ENCODE measurements around the gene FGD5.
A peak's percentile ranks its signal among the peaks of the same experiment; 100 is the strongest.

Gene FGD5

DNA sequence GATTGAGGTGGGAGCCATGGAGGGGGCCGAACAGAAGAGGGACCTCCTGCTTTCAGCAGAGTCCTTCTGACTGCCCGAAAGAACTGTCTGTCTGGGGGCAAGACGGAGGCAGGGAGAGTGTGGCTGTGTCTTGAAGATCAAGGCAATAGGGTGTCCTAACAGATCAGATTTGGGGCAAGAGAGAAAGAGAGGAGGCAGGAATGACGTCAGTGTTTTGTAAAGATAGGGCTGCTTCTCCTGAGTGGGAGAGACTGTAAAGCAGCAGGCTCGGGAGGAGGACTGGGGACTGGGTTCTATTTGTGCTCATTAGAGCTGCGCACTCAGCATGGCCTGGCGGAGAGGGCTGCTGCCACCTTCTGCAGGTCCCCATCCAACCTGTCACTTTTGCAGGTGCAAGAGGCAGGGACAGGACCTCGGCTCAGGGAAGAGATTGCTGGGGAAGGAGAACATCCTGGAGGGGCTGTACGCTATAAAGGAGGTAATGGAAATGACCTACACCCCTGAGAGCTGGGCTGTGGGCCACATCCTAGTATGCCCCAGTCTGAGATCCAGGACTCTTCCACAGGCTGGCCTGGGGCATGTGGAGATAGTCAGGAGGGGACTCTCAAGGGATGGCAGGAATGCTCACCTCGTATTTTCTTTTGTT, 29.0 kb upstream of the FGD5 start:
- DNase-seq: peak; percentile 23

DNA sequence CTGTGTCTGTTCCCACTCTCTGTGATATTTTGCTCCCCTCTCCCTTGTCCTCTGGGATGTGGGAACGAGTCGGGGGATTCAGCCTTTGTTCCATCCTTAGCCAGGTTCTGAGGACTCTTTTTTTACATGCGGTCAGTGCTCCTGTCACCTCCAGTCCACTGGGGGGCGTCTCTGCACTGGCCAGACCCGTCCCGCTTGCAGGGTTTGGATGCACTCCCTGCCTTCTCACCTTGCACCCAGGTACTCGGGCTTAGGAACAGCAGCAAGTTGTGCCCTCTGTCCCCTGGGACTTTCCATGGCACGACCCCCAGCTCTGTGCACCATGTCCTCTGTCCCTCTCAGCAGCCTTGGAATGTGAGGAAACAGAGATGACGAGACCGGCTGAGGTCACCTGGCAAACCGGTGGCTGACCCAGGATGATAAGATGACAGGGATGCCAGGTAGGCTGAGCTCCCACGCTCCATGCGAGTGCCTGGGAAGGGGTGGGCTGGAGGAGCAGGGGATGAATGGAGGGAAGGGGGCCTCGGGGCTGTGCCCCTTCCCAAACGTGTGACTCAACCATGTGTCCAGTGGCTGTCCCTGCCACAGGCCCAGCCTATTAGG, 27.3 kb upstream of the FGD5 start:
- DNase-seq: peak; percentile 79

DNA sequence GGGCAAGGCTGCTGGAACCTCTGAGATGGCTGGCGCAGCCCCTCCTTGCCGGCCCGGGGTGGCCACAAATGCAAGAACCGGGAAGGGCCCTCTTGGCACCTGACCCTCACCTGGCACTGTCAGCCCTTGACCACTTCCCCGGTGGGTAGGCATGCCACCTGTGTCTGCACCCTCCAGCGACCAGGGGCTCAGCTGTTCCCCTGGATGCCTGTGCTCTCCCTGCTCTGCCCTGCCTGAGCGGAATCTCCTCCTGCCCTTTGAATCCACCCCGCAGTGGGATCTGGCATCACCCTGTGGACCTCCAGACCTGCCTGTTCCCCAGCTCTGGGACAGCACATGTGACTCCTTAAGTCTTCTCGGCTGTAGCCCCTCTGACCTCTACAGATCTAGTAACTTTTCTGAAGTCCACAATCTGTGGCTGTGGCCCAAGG, 26.1 kb upstream of the FGD5 start:
- DNase-seq: peak; percentile 29

DNA sequence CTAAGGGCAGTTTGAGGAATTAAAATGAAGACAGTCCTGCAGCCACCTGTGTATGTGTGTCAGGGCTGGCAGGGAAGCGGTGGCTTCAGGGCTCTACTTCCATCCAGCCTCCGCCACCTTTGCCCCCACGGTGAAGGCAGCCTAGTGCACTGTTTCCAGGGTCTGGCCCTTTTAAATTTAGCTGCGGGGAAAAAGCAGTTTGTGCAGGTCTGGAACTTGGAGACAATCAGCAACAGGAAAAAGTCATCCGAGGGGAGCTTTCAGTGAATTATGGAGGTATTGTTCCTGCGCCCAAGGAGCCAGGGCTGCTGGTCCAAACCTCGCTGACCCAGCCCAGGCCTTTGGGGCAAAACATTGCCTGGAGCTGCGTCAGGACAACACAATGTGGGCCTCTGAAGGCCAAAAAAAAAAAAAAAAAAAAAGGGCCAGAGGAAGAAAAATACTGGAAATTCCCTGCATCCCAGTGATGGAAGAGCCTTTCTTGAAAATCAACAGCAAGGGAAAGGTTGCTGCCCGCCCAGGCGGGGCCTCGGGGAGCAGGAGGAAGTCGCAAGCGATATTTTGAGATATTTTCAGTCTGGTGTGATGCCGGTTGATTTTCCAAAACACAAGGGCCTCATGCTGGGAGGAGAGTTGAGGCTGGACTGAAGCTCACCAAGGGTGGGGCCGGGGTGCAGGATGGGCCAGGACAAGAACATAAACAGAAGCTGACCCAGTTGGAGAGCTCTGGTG, 25.5 kb upstream of the FGD5 start:
- peak; percentile 39 for DNase-seq

DNA sequence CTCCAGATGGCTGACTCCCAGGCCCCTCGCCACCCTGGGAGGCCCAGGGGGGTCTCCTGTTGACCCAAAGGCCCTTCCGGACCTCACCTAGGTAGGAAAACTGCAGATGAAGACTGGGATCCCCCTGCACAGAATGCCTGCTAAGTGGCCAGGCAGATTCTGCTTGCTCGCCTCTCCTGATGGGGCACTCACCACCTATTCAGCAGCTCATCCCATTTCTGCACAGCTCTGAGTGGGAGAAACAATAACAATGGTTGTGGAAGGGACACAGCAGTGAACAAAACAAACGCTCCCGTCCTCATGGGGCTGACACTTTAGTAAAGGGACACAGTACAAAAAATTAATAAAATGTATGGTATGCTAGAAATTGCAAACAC, 24.9 kb upstream of the FGD5 start:
- no peak for DNase-seq

DNA sequence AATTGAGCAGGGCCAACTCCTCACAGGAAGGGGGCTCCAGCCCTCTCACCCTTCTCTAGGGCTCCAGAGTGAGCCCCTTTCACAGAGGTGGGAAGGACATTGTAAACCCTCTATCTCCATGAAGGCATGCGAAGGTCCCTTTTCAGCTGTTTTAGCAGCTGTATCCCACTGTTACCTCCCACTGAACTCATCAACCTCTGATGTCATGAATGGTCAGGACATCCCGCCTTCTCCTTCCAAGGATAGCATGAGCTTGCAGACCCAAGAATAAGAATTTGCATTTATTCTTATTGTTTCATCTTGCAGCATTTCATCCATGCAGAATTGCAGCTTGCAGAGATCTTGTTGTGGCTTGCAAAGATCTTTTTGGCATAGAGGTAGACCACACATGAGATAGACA, 24.3 kb upstream of the FGD5 start:
- no peak for DNase-seq

DNA sequence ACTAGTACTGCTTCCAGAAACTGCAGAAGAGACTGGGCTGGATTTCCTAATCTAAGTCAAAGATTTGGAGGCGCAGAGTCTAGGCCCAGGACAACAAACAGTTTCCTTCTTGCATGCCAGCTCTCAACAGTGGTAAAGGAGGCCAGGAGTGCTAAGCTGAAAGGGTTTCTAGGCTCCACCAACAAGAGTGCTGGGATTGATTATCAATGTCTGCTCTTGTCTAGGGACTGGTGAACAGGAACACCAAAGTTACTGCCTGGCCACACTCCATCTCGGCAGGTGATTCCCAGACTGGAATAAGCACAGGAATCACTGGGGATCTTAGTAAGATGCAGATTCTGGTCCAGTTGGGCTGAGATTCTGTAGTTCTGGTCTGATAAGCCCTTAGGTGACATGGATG, 22.8 kb upstream of the FGD5 start:
- no peak for DNase-seq

DNA sequence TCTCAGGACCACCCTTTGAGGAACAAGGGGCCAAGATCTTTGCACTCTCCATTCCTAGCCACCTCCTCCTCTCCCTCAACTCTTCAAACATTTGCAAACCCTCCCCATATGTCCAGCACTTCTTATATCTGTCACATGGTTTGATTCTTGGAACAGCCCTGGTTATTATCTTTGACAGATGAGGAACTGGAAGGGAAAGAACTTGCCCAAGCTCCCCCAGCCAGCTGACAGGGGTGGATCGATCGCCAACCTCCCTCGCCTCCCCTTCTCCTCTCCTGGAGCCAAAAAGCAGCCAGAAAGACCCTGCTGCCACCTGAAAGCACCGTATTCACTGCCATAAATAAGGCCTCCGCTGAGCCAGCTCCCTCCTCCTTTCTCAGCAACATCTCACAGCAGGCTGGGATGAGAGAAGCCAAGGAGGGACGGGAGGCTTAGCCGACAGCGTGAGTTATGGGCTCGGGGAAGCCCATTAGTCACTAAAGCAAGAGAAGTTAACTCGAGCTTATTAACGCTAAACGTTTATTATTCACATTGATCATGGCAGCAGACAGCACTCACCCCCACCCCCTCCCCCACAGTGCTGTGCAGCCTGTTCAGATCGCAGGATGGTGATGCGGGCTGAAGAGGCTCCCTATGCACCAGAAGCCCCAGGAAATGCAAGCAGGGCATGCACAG, 22.2 kb upstream of the FGD5 start:
- peak; percentile 37 for DNase-seq

DNA sequence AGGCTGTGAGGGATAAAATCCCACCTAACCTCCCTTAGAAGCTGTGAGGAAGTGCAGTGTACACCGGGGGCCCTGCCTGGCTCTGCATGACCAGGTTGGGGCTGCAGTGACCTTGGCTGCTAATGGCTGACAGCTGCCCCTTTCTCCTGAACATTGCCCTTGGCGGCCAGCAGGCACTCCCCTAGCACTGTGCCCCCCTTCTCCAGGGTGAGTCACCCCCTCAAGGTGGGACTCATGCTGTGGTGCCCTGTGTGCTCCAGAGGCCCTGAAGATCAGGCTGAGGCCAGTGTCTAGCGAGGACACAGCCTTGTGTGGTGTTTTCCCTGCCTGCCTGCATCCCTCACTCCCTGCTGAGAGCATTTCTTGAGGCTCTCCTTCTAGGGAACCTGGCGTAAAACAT, 21.0 kb upstream of the FGD5 start:
- DNase-seq: peak; percentile 22

DNA sequence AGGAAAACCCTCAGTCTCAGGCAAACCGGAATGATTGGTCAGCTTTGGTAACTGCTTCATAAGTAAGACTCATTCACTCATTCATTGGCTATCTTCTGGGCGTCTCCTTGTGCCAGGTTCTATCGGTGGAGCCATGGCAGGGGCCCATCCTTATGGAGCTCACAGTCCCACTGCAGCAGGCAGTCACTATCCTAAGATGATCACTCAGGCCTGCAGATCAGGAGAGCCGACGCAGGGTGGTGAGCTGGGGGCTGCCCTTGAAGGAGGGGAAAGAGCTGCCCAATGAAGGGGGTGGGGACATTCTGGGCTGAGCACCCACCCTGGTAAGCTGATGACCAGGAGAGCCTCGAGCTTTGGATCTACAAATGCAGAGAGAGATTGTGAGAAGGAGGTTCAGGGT, 20.5 kb upstream of the FGD5 start:
- peak; percentile 31 for DNase-seq

DNA sequence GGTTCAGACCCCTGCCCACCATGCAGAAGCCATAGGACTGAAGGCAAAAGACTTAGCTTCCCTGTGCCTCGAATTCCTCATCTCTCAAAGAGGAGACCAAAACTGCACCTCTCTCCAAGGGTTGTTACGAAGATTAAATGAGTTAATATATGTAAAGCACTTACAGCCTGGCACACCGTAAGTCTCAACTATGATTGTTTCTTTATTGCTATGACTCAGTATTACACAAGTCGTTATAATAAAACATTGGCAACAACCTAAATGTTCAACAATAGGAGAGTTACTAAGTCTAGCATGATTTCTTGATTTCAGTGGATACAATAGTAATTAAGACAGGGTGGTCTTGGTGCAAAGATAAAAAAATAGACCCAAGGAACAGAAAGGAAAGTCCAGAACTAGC, 19.6 kb upstream of the FGD5 start:
- peak; percentile 2 for DNase-seq

DNA sequence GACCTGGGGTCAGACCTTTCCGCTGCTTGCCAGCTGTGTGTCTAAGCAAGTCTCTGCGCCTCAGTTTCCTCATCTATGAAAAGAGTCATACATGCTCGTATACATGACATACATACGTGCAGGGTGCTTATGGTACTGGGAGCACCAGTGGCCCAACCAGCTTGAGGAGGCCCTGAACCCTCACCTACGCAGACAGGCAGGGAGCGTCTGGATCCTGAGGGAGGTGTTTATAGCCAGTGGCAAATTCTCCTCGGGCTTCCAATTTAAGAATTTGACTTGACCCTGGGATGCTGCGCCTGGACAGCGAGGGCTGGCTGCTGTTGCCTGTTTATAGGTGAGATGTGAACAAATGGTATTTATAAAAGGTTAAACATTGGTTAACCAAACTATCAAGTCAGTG, 17.7 kb upstream of the FGD5 start:
- DNase-seq: peak; percentile 5

DNA sequence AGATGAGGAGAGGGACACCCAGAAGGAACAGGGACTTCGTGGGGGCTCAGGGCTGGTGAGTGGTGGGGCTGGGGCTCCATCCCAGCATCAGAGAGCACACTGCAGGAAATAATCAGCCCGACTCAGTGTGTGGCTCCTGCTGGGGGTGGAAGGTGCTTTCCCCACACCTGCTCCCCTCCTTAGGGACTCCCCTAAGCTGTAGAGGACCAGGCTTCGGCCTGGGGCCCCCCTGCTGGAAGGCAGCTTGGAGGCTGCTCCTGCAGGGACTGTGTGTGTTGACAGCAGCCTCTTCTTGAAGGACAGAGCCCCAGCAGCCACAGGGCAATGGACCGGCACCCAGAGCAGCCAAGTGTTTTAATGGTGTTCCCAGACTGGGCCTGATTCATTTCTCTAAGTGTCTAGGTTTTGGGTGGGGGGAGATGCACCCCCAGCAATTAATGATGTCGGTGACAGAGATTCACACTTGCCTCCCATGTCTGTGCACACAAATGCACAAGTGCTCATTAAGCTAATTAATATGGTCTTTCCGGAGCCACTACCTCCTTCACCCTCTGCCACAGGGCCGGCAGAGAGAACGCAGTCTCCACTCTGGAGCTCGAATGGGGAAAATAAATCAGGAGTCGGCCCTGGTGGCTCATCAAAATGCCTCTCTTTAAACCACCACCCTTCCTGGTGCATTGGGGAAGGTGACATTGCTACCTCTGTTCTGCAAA, 16.9 kb upstream of the FGD5 start:
- DNase-seq: peak; percentile 3

DNA sequence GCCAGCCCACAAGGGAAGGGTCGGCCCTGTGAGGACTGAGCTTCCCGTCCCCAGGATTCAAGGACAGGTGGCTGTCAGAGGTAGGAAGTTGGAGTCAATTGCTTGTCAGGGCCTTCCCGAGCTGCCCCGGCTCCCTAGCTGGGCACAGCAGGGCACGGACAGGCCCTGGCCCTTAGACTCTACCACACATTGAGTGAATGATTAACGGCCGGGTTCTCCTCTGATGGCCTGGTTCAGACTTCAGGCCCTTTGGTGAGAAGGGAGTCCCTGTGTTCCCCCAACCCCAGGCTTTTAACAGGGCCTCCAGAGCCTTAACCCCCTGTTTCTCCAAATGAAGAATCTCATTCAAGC, 16.4 kb upstream of the FGD5 start:
- DNase-seq: peak; percentile 24

DNA sequence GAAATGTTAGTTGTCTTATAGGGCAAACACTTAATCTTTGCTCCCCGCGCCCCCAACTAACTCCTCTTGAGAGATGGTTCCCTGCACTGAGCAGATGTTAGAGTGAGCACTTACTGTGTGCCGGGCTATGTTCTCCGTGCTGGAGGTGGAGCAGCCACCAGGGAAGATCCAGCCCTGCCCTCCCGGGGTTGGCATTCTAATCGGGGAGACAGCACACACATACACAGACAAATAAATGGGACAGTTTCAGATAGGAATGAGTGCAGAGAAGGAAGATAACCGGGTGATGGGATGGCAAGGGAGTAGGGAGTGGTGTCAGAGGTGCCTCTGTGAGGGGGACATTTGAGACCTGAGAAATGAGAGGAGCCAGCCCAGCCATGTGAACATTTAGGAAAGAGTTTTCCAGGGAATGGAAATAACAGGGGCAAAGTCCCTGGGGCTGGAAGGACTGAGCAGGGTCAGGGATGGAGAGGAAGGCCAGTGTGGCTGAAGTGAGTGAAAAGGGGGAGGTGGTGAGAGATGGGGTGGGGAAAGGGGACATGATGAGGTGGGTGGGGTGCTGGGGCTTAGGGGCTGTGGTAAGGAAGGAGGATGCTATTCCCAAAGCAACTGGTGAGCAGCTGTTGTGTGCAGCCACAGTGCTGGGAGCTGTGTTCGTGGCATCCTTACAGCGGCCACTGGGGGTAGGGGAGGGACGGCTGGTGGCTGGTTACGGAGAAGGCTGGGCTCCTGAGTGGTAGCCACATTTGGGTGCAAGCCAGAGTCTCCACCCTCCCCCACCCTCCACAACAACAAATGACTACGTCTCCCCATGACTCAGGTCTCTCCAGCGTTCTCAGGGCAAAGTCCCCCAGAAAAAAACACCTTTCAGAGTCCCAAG, 15.4 kb upstream of the FGD5 start:
- DNase-seq: peak; percentile 31

DNA sequence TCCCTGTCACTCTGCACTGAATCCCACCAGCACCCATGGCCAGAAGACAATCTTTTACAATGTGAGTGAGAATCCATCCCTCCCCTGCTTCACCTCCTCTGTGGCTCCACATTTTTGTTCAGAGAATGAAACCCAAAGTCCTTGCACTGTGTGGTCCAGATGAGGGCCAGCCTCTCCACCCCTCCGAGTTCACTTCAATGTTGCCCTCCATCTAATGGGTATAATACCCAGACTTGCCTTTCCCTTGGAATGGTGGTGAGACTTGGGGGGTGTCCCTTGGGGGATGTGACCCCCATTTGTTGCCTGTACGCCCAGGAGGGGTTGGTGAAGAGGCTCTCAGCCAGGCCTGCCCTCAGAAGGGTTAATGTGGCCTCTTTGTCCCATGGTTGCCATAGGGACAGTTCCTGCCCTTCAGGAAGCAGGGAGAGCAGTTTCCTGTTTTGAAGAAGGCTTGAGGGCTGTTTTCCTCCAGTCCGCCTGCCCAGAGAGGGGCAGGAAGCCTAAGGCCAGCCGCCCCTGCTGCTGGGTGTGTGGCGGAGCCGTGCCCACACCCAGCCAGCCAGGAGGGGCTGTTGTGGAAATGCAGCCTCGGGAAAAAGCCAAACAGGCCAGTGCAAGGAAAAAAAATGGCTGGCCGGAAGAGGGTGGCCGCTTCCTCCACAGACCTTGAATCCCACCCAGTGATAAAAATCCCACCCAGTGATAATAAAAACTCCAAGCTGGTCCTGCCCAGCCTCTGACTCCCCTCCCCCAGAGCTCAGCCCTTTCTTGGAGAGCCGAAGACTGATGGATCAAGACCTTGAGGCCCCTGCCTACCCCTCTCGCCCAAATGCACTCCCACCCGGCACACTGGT, 14.6 kb upstream of the FGD5 start:
- DNase-seq: no peak

DNA sequence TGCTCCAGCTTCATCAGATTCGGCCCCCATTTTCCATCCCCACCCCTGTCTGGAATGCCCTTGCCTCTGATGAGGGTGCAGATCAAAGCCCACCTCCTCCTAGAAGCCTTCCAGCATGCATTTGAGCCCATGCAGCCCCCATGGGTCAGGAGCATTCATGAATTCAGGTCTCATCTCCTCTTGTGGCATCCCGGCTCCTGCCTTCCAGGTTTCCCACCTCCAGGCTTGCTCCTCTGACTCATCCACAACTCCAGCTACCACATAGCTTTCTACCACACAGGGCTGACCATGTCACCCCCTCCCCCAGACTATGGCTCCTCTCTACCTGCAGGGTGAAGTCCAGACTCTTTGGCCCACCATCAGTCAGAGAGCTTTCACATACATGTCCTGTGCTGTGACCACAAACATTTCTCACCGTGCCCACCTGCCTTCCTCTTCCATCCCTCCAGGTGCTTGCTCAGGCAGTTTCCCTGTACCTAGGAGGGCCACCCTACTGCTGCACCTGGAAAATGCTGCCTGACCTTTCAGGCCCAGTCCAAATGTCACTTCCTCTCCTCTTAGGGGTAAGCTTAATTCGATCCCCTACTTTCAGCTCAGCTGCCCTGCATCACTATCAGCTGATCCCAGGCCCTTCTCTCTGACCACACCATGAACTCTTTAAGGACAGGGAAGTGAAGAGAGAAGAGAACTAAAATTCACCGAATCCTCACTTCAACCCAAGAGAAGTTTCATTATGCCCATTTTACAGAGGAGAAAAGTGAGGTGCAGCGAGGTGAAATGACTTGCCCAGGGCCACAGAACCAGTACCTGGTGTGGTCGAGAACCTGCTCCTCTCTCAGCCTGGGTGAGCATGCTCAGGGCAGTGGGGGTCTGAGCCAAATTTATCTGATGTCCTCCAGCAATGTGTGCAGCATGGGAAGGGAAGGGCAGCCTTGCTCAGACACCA, 13.7 kb upstream of the FGD5 start:
- no peak for DNase-seq

DNA sequence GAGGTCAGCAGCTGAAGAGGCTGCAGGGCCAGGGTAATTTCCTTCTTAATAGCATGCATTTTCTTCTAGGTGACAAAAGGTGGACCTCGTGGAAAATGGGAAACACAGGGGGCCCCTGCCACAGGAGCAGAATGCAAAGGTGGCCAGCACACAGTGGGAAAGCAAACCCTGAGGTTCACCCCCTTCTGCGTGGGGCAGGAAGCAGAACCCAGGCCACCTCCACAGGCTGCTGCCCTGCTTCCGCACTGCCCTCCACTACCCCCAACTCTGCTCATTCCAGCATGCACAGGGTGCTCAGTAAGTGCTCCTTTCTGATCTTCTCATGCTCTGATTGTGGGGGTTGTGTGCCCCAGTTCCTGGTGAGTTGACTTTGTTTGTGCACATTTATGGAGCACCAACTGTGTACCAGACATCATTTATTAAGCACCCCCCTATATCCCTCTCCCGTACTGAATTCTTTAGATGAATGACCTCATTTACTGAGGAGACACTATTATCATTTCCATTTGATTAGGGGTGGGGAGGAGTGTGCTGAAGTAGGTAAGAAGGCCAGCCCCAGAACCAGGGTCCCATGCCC, 12.7 kb upstream of the FGD5 start:
- DNase-seq: no peak

DNA sequence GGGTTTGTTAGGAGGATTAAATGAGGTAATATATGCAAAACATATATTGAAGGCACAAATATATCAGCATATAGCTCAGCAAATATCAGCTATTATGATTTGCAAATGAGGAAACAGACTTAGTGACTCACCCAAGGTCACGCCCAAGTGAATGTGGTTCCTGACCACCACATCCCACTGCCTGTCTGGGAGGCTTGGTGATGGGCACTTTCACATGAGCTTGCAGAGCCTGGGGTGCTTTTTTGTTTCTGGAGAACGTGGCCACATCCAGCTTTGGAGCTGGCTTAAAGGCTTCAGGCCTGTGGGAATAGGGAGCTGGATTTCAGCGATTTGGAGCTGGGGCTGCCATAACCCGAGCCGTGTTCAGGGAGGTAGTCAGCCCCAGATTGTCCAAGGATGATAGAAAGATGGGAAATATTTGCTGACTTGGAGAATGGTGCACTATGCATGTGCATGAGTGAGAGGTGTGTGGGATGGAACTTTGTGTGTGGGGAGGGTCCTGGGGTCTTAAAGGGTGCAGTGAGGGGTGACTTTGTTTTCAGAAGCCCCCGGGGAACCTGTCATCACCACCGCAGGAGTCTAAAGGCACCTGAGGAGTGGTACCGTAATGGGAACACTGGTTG, 12.0 kb upstream of the FGD5 start:
- no peak for DNase-seq
